ENCODE measurements around the gene TPST1. TPM values are rescaled to one million over a fixed set of nuclear protein-coding genes. Genes with fewer than 3 reads are reported as not detected.
"Not testable (repeated sequence)": the region's sequence is repeated elsewhere in the genome, so short reads cannot be mapped to it uniquely, and the experiment has no call there.

TPST1 gene
- total and polyA plus RNA-seq, 2 of the 8 experiments (the other 6 are each of a cell fraction or from before 2014, with no cell fraction given): 8.2 to 18.4 TPM

DNA sequence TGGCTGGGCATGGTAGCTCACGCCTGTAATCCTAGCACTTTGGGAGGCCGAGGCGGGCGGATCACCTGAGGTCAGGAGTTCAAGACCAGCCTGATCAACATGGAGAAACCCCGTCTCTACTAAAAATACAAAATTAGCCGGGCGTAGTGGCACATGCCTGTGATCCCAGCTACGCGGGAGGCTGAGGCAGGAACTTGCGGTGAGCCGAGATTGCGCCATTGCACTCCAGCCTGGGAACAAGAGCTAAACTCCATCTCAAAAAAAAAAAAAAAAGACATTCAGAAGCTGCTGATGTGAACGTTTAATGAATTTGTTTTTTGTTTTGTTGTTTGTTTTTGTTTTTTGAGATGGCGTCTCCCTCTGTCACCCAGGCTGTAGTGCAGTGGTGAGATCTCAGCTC, 159.9 kb downstream of the TPST1 start:
- H4K5ac ChIP-seq (ENCODE audit: insufficient read length, low read depth, low read length); H3K18ac ChIP-seq (ENCODE audit: extremely low read depth, low read length); H3K23me2 ChIP-seq (ENCODE audit: low read depth, low read length); H4K20me1 ChIP-seq (replicated peaks in 1 of 2; ENCODE audit: control insufficient read depth in 1 of 2, insufficient read depth in 2 of 2, low read length in 2 of 2); H3K23ac ChIP-seq (ENCODE audit: insufficient read length); H3K27ac ChIP-seq (ENCODE audit: low read depth, low read length); H3K9ac ChIP-seq (replicated peaks in 1 of 4; ENCODE audit: extremely low read depth in 1 of 4, low read depth in 3 of 4, low read length in 3 of 4); H3K4me3 ChIP-seq (ENCODE audit: extremely low read depth in 1 of 4, insufficient read depth in 2 of 4, low read depth in 3 of 4, low read length in 4 of 4); H2AK5ac ChIP-seq (ENCODE audit: low read depth, low read length); H4K91ac ChIP-seq (replicated peaks; ENCODE audit: insufficient read length, low read length); FAIRE-seq; H3K79me1 ChIP-seq (ENCODE audit: low read depth, low read length); H2BK20ac ChIP-seq (ENCODE audit: low read length); POLR2A ChIA-PET (ENCODE audit: partially characterized antibody); H2BK12ac ChIP-seq (ENCODE audit: low read depth, low read length); H4K8ac ChIP-seq (ENCODE audit: extremely low read depth, insufficient read depth, low read length); H2BK15ac ChIP-seq (ENCODE audit: low read length); H3K79me2 ChIP-seq (ENCODE audit: control insufficient read depth in 1 of 2, insufficient read depth in 2 of 2, low read length in 2 of 2); H2AFZ ChIP-seq (ENCODE audit: low read length); DNase-seq (ENCODE audit: low read depth in 1 of 2, low spot score in 2 of 2); H2BK5ac ChIP-seq (ENCODE audit: low read depth, low read length); H3K27me3 ChIP-seq (replicated peaks in 1 of 4; ENCODE audit: control insufficient read depth in 3 of 4, extremely low read depth in 1 of 4, insufficient read depth in 3 of 4, low read length in 3 of 4); H3K36me3 ChIP-seq (ENCODE audit: control insufficient read depth in 2 of 4, insufficient read depth in 4 of 4, low read length in 3 of 4); H3K14ac ChIP-seq (ENCODE audit: insufficient read length); H2BK120ac ChIP-seq (replicated peaks; ENCODE audit: low read depth, low read length); H3K4ac ChIP-seq (replicated peaks; ENCODE audit: insufficient read length, low read depth, low read length); H3K4me2 ChIP-seq (ENCODE audit: insufficient read depth in 1 of 2, low read depth in 2 of 2, low read length in 2 of 2); H3K4me1 ChIP-seq (replicated peaks in 1 of 4; ENCODE audit: control insufficient read depth in 3 of 4, insufficient read depth in 4 of 4, low read length in 3 of 4); H3K56ac ChIP-seq (replicated peaks; ENCODE audit: insufficient read length, low read depth, low read length); H3K9me3 ChIP-seq (ENCODE audit: insufficient read depth in 2 of 2, low read depth in 1 of 2, low read length in 1 of 2): not testable (repeated sequence)
- WGBS, 2 experiments (ENCODE audit: extremely low coverage in 1 of 2, insufficient coverage in 1 of 2, insufficient read length in 1 of 2, insufficient replicate concordance in 2 of 2, low coverage in 1 of 2, low lambda C conversion rate in 2 of 2, missing lambda C conversion rate in 1 of 2): 94% methylated on average over 14 of the region's 14 CpGs; no CpG with 5 or more reads in 1 of the 2 experiments
- CTCF ChIA-PET (ENCODE audit: partially characterized antibody): interaction anchor here (0.6 to 1.5 kb wide), 4 partner anchors 14 to 224 kb away, joined by 3 to 8 read pairs (median 5); no protein-coding TSS in a partner anchor

Data from H1 (cell line).